H9 (cell line): ENCODE measurements around the gene GATA3. TPM values are rescaled to one million over a fixed set of nuclear protein-coding genes. Genes with fewer than 3 reads are reported as not detected.

Experiments used
- DNase-seq: peaks from one replicate; pipeline ENCODE4 v3.0.0-alpha.2; 2017
- H2AFZ ChIP-seq: one replicate; pipeline ENCODE4 v1.6.1; 2013; ENCODE audit warnings: mild to moderate bottlenecking, low read length, control low read depth, moderate library complexity
- H2AK5ac ChIP-seq: 2 replicates; pipeline ENCODE4 v1.6.1; 2013; ENCODE audit warnings: low read length, control low read depth, mixed read lengths; ENCODE audit not compliant: insufficient read length
- H2BK120ac ChIP-seq: one replicate; pipeline ENCODE4 v1.6.1; 2013; ENCODE audit warnings: low read depth, mild to moderate bottlenecking, low read length, control low read depth, inconsistent platforms; ENCODE audit not compliant: poor library complexity, severe bottlenecking
- H2BK12ac ChIP-seq: 2 replicates; pipeline ENCODE4 v1.6.1; 2013; ENCODE audit warnings: low read length, control low read depth, mixed read lengths, low read depth; ENCODE audit not compliant: insufficient read length
- H2BK15ac ChIP-seq: 2 replicates; pipeline ENCODE4 v1.6.1; 2013; ENCODE audit warnings: low read depth, low read length, control low read depth
- H2BK20ac ChIP-seq: one replicate; pipeline ENCODE4 v1.6.1; 2013; ENCODE audit warnings: low read depth, mild to moderate bottlenecking, low read length, control low read depth, inconsistent platforms; ENCODE audit not compliant: poor library complexity, severe bottlenecking
- H2BK5ac ChIP-seq: 2 replicates; pipeline ENCODE4 v1.6.1; 2013; ENCODE audit warnings: low read length, control low read depth, mixed read lengths; ENCODE audit not compliant: insufficient read length
- H3K14ac ChIP-seq: 2 replicates; pipeline ENCODE4 v1.6.1; 2013; ENCODE audit warnings: low read length, control low read depth; ENCODE audit not compliant: insufficient read depth
- H3K18ac ChIP-seq: 2 replicates; pipeline ENCODE4 v1.6.1; 2013; ENCODE audit warnings: low read depth, mild to moderate bottlenecking, mixed read lengths, low read length, control low read depth; ENCODE audit not compliant: insufficient read length
- H3K23ac ChIP-seq: 2 replicates; pipeline ENCODE4 v1.6.1; 2013; ENCODE audit warnings: low read length, control low read depth, mixed read lengths, low read depth; ENCODE audit not compliant: insufficient read length
- H3K23me2 ChIP-seq: 2 replicates; pipeline ENCODE4 v1.6.1; 2013; ENCODE audit warnings: low read depth, mild to moderate bottlenecking, mixed read lengths, low read length, control low read depth; ENCODE audit not compliant: insufficient read length, poor library complexity, severe bottlenecking
- H3K27ac ChIP-seq: 2 replicates; pipeline ENCODE4 v1.5.1; 2013; ENCODE audit warnings: low read length, control low read depth, mixed read lengths, low read depth; ENCODE audit not compliant: insufficient read length
- H3K27me3 ChIP-seq: 2 replicates; pipeline ENCODE4 v1.6.1; 2013; ENCODE audit warnings: low read length, control low read depth, inconsistent platforms; ENCODE audit not compliant: insufficient read depth
- H3K4ac ChIP-seq: 2 replicates; pipeline ENCODE4 v1.6.1; 2013; ENCODE audit warnings: low read depth, mild to moderate bottlenecking, control low read depth, inconsistent platforms, low read length, moderate library complexity
- H3K4me1 ChIP-seq: 2 replicates; pipeline ENCODE4 v1.6.1; 2013; ENCODE audit warnings: low read length, control low read depth, inconsistent platforms; ENCODE audit not compliant: insufficient read depth
- H3K4me2 ChIP-seq: 2 replicates; pipeline ENCODE4 v1.6.1; 2013; ENCODE audit warnings: low read length, control low read depth, mixed read lengths; ENCODE audit not compliant: insufficient read length, insufficient read depth
- H3K56ac ChIP-seq: 2 replicates; pipeline ENCODE4 v1.6.1; 2013; ENCODE audit warnings: low read depth, mild to moderate bottlenecking, mixed read lengths, low read length, control low read depth; ENCODE audit not compliant: insufficient read length
- H3K79me1 ChIP-seq: 2 replicates; pipeline ENCODE4 v1.6.1; 2013; ENCODE audit warnings: low read depth, mild to moderate bottlenecking, moderate library complexity, low read length, control low read depth, inconsistent platforms; ENCODE audit not compliant: insufficient read depth, poor library complexity, severe bottlenecking
- H3K79me2 ChIP-seq: 2 replicates; pipeline ENCODE4 v1.6.1; 2013; ENCODE audit warnings: low read length, control low read depth, inconsistent platforms; ENCODE audit not compliant: insufficient read depth
- H3K9ac ChIP-seq: 2 replicates; pipeline ENCODE4 v1.6.1; 2013; ENCODE audit warnings: low read length, control low read depth, mixed read lengths; ENCODE audit not compliant: insufficient read length; ENCODE audit errors: extremely low read depth
- H3K9me3 ChIP-seq: one replicate; pipeline ENCODE4 v1.6.1; 2013; ENCODE audit warnings: low read depth, low read length, inconsistent platforms; ENCODE audit not compliant: control insufficient read depth
- H3T11ph ChIP-seq: one replicate; pipeline ENCODE4 v1.6.1; 2013; ENCODE audit warnings: mild to moderate bottlenecking, low read length, control low read depth, inconsistent platforms
- H4K20me1 ChIP-seq: one replicate; pipeline ENCODE4 v1.6.1; 2013; ENCODE audit not compliant: control insufficient read depth, insufficient read length, insufficient read depth
- H4K5ac ChIP-seq: 2 replicates; pipeline ENCODE4 v1.6.1; 2013; ENCODE audit warnings: low read depth, mild to moderate bottlenecking, mixed read lengths, low read length, control low read depth; ENCODE audit not compliant: insufficient read length
- H4K8ac ChIP-seq: replicated peaks from 2 replicates; pipeline ENCODE4 v1.6.1; 2013; ENCODE audit warnings: low read length, control low read depth, mixed read lengths, low read depth; ENCODE audit not compliant: insufficient read length
- H4K91ac ChIP-seq: 2 replicates; pipeline ENCODE4 v1.6.1; 2013; ENCODE audit warnings: low read depth, mild to moderate bottlenecking, moderate library complexity, mixed read lengths, low read length, control low read depth; ENCODE audit not compliant: insufficient read length
- H3K27ac Mint-ChIP-seq, 3 experiments: 2 replicates in 2 of 3; 3 replicates in 1 of 3; pipeline ENCODE4 v1.8.0; 2020 to 2021; ENCODE audit warnings: mixed read lengths in 3 of 3, mild to moderate bottlenecking in 1 of 3, moderate library complexity in 1 of 3
- H3K27me3 Mint-ChIP-seq: 2 replicates; pipeline ENCODE4 v1.8.0; 2021; ENCODE audit warnings: low read depth, mild to moderate bottlenecking, moderate library complexity, mixed read lengths
- H3K36me3 Mint-ChIP-seq, 3 experiments: 2 replicates in 2 of 3; 3 replicates in 1 of 3; pipeline ENCODE4 v1.8.0; 2020 to 2021; ENCODE audit warnings: low read depth in 3 of 3, mixed read lengths in 3 of 3; ENCODE audit not compliant: insufficient read depth in 1 of 3
- H3K4me1 Mint-ChIP-seq, 2 experiments: 2 replicates each; pipeline ENCODE4 v1.8.0; 2020; ENCODE audit warnings: mixed read lengths in 2 of 2
- H3K4me3 Mint-ChIP-seq, 2 experiments: 2 replicates in 1 of 2; 3 replicates in 1 of 2; pipeline ENCODE4 v1.8.0; 2020 to 2021; ENCODE audit warnings: mild to moderate bottlenecking in 2 of 2, mixed read lengths in 2 of 2, moderate library complexity in 1 of 2
- H3K9me3 Mint-ChIP-seq, 2 experiments: 2 replicates in 1 of 2; 3 replicates in 1 of 2; pipeline ENCODE4 v1.8.0; 2020; ENCODE audit warnings: mild to moderate bottlenecking in 2 of 2, mixed read lengths in 2 of 2, moderate library complexity in 1 of 2
- CTCF ChIP-seq: fragments of 200-600 bp; sonication (generic); conservative IDR thresholded peaks from 3 replicates; pipeline ENCODE4 v1.8.0; 2021; ENCODE audit warnings: antibody characterized with exemption, mild to moderate bottlenecking
- WGBS: extraction: QIAGEN DNeasy Blood & Tissue Kit; methylation state at CpG from one replicate; pipeline ENCODE4 v1.1.7; 2013; ENCODE audit warnings: missing lambda C conversion rate, low lambda C conversion rate, mixed read lengths; ENCODE audit not compliant: insufficient read length; ENCODE audit errors: extremely low coverage; 5-methylcytosine and 5-hydroxymethylcytosine counted together
- total RNA-seq: library from RNA; stranded (reverse); gene quantifications from 2 replicates; pipeline ENCODE4 v1.2.1, GENCODE V29; 2021

The GATA3 gene
- total RNA-seq, 1 experiment from 2014 or later, result 0.31 TPM

- Histone ChIP-seq H2BK15ac (no peak overlapping the region), H2BK5ac (no peak overlapping the region), H3T11ph (no peak overlapping the region), H3K4ac (no peak overlapping the region), H4K20me1 (no peaks in the 10 kb centered on the region), H3K4me1 (peaks cover 16% of the 10 kb centered on the region; the same call in 1 of the 2 replicates), H3K23ac (no peak overlapping the region), H2AFZ (no peak overlapping the region), H2AK5ac (no peak overlapping the region), H3K79me2 (no peaks in the 10 kb centered on the region), H3K56ac (no peak overlapping the region), H3K14ac (no peak overlapping the region; the same call in 1 of the 2 replicates), H3K23me2 (peaks cover 27% of the 10 kb centered on the region), H3K4me2 (peak overlapping the region; percentile 48), H3K79me1 (no peaks in the 10 kb centered on the region), H3K27ac (no peak overlapping the region), H3K18ac (no peak overlapping the region), H4K8ac (no peak overlapping the region), H4K5ac (no peak overlapping the region), H4K91ac (no peak overlapping the region), H3K9ac (no peak overlapping the region), H2BK20ac (no peak overlapping the region), H2BK120ac (no peak overlapping the region), H3K27me3 (peaks cover 69% of the 10 kb centered on the region), H3K9me3 (no peaks in the 10 kb centered on the region), H2BK12ac (no peak overlapping the region)
- Mint-ChIP-seq H3K36me3 (no peaks in the 10 kb centered on the region; a peak in 1 of 7 replicates), H3K4me1 (peaks cover 81 to 93% of the 10 kb centered on the region in 2 experiments), H3K27ac (no peak overlapping the region; a peak in 1 of 7 replicates), H3K4me3 (peak overlapping the region in 1 of 2 experiments; percentile 73; a peak in 2 of 5 replicates), H3K27me3 (peaks cover 99% of the 10 kb centered on the region), H3K9me3 (no peaks in the 10 kb centered on the region; a peak in 1 of 5 replicates)
- no peak for DNase-seq
- WGBS, result no CpG with 5 or more reads among the region's 17 CpGs
- no peak for TF ChIP-seq CTCF
These were observed 7.1 kb downstream of the GATA3 start for GRCh38 chr10:8061274-8062211.
